Type B pancreatic cell (in vitro differentiated cells): ENCODE measurements around the gene CCDC180. TPM values are rescaled to one million over a fixed set of nuclear protein-coding genes. Genes with fewer than 3 reads are reported as not detected.
"Not testable (repeated sequence)": the region's sequence is repeated elsewhere in the genome, so short reads cannot be mapped to it uniquely, and the experiment has no call there.

ENCODE experiments used
- DNase-seq: peaks from one replicate; pipeline ENCODE4 v3.0.0; 2021; ENCODE audit warnings: mixed read lengths; ENCODE audit not compliant: unreplicated experiment; ENCODE audit errors: extremely low spot score
- H3K27ac Mint-ChIP-seq: 2 replicates; pipeline ENCODE4 v1.8.0; 2021; ENCODE audit warnings: mild to moderate bottlenecking, mixed read lengths
- H3K27me3 Mint-ChIP-seq: 2 replicates; pipeline ENCODE4 v1.8.0; 2021; ENCODE audit warnings: mixed read lengths
- H3K36me3 Mint-ChIP-seq: 2 replicates; pipeline ENCODE4 v1.8.0; 2021; ENCODE audit warnings: mixed read lengths
- H3K4me1 Mint-ChIP-seq: one replicate; pipeline ENCODE4 v1.8.0; 2021; ENCODE audit warnings: mixed read lengths; ENCODE audit not compliant: unreplicated experiment
- H3K4me3 Mint-ChIP-seq: 2 replicates; pipeline ENCODE4 v1.8.0; 2021; ENCODE audit warnings: mild to moderate bottlenecking, mixed read lengths
- H3K9me3 Mint-ChIP-seq: 2 replicates; pipeline ENCODE4 v1.8.0; 2021; ENCODE audit warnings: mixed read lengths
- total RNA-seq: library from RNA; stranded (reverse); gene quantifications from 2 replicates; pipeline ENCODE4 v1.2.1, GENCODE V29; 2021; ENCODE audit warnings: low replicate concordance
- TF ChIP-seq, protein P1 (sequence below): fragments of 200-600 bp; sonication (generic); conservative IDR thresholded peaks from 2 replicates; pipeline ENCODE4 v1.5.0; 2021; ENCODE audit warnings: antibody characterized with exemption, mild to moderate bottlenecking

CCDC180 gene
- total RNA-seq, 1 donor from 2014 or later: 7.0 TPM

DNA sequence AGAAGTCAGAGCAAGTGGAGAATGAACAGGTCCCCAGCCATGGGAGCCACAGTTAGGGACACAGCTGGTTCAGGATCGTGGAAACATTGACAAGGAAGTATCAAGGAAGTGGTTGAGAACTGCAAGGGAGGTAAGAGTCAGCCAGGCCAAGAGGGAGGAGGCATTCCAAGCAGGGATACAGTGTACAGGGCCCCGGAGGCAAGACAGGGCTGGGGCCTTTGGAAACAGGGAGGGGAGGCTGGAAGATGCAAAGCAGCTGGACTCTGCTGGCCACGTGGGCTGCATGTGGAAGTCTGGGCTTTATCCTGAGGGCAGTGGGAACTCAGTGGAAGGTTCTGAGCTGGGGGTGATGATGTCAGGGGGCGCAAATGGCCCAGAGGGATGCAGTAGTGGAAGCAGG lies 14.2 kb downstream of the CCDC180 start:
- peaks cover 4% of the 10 kb centered on the region for H3K4me1 Mint-ChIP-seq
- H3K4me3 Mint-ChIP-seq: no peak overlapping the region
- no peak overlapping the region for H3K27ac Mint-ChIP-seq
- H3K36me3 Mint-ChIP-seq: peaks cover 7% of the 10 kb centered on the region
- TF ChIP-seq, protein P1, sequence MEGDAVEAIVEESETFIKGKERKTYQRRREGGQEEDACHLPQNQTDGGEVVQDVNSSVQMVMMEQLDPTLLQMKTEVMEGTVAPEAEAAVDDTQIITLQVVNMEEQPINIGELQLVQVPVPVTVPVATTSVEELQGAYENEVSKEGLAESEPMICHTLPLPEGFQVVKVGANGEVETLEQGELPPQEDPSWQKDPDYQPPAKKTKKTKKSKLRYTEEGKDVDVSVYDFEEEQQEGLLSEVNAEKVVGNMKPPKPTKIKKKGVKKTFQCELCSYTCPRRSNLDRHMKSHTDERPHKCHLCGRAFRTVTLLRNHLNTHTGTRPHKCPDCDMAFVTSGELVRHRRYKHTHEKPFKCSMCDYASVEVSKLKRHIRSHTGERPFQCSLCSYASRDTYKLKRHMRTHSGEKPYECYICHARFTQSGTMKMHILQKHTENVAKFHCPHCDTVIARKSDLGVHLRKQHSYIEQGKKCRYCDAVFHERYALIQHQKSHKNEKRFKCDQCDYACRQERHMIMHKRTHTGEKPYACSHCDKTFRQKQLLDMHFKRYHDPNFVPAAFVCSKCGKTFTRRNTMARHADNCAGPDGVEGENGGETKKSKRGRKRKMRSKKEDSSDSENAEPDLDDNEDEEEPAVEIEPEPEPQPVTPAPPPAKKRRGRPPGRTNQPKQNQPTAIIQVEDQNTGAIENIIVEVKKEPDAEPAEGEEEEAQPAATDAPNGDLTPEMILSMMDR: no peak
- H3K27me3 Mint-ChIP-seq: no peaks in the 10 kb centered on the region
- no peaks in the 10 kb centered on the region for H3K9me3 Mint-ChIP-seq
- no peak for DNase-seq

- no peaks in the 10 kb centered on the region for H3K27me3 Mint-ChIP-seq
Observed at GRCh38 chr9:97322105-97322504, 14.6 kb downstream of the CCDC180 start.

DNA sequence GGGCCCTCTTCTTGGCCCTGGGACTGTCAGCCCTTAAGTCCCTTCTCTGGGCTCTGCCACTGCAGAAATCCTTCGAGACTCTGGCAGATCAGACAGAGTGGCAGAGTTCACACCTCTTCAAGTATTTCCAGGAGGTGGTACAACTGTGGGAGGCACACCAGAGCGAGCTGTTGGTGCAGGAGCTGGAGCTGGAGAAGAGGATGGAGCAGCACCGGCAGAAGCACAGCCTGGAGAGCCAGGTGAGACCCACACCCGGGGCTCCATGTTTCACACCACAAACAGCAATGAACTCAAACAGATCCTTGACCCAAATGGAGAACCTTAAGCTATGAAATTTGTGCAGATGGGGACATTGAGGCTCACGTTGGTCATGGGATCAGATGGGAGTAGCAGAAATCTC lies 17.5 kb downstream of the CCDC180 start:
- no peak for DNase-seq
- Mint-ChIP-seq H3K9me3 (no peaks in the 10 kb centered on the region), H3K4me3 (no peak overlapping the region), H3K27me3 (no peaks in the 10 kb centered on the region), H3K27ac (no peak overlapping the region), H3K36me3 (peaks cover 8% of the 10 kb centered on the region), H3K4me1 (no peaks in the 10 kb centered on the region)
- TF ChIP-seq, protein P1: no peak

More at GRCh38 chr9:97322105-97322504, 14.6 kb downstream of the CCDC180 start:
- TF ChIP-seq, protein P1: no peak
- no peak overlapping the region for H3K4me3 Mint-ChIP-seq
- H3K4me1 Mint-ChIP-seq: peaks cover 4% of the 10 kb centered on the region
- DNase-seq: no peak
- no peak overlapping the region for H3K27ac Mint-ChIP-seq
- no peaks in the 10 kb centered on the region for H3K9me3 Mint-ChIP-seq
- H3K36me3 Mint-ChIP-seq: peaks cover 7% of the 10 kb centered on the region

DNA sequence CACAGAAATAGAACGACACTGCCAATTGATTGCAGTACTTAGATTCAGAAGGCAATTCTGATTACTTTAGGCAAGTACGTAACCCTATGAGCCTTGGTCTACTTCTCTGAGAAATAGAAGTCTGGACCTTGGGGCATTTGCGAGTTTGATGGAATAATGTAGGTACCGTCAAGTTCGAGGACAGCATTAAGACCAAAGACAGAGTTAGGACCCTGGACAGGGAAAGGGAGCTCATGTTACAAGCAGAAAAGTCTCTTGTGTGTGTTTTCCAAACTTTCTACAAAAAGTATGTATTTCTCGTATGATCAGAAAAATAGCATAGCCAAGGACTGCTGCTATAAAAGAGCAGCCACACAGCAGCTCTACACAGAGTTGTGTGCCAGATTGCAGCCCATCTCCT lies 20.1 kb downstream of the CCDC180 start:
- Mint-ChIP-seq H3K9me3 (peaks cover 3% of the 10 kb centered on the region), H3K27me3 (no peaks in the 10 kb centered on the region), H3K4me3 (no peak overlapping the region), H3K27ac (no peak overlapping the region), H3K36me3 (peaks cover 21% of the 10 kb centered on the region), H3K4me1 (no peaks in the 10 kb centered on the region)
- DNase-seq: no peak
- TF ChIP-seq, protein P1: no peak

DNA sequence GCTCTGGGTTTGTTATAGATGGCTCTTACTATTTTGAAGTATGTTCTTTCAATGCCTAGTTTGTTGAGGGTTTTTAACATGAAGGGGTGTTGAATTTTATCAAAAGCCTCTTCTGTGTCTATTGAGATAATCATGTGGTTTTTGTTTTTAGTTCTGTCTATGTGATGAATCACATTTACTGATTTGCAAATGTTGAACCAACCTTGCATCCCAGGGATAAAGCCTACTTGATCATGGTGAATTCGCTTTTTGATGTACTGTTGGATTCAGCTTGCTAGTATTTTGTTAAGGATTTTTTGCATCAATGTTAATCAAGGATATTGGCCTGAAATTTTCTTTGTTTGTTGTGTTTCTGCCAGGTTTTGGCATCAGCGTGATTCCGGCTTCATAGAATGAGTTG lies 25.5 kb downstream of the CCDC180 start:
- Mint-ChIP-seq H3K27me3 (no peaks in the 10 kb centered on the region), H3K27ac (no peak overlapping the region), H3K4me3 (no peak overlapping the region), H3K9me3 (peaks cover 5% of the 10 kb centered on the region), H3K4me1 (no peaks in the 10 kb centered on the region), H3K36me3 (peaks cover 35% of the 10 kb centered on the region)
- DNase-seq: no peak
- TF ChIP-seq, protein P1: no peak

- not testable (repeated sequence) for H3K27ac Mint-ChIP-seq, H3K4me1 Mint-ChIP-seq, H3K4me3 Mint-ChIP-seq, H3K27me3 Mint-ChIP-seq, DNase-seq, H3K9me3 Mint-ChIP-seq
- H3K36me3 Mint-ChIP-seq: peaks cover 37% of the 10 kb centered on the region
Observed at GRCh38 chr9:97335622-97336021, 28.2 kb downstream of the CCDC180 start.
